Activated naive CD8-positive, alpha-beta T cell treated with anti-CD3 and anti-CD28 coated beads, Interleukin-2, amount 10 ng/mL, durations not matched to agents 7 days and 5 days (primary cell): ENCODE results near the gene OTULINL. TPM values are rescaled to one million over a fixed set of nuclear protein-coding genes. Genes with fewer than 3 reads are reported as not detected.

ENCODE experiments used
- ATAC-seq: fragments of 150-1000 bp; cut with Tn5 transposase; one replicate; pipeline ENCODE4 v1.10.0; 2021; ENCODE audit warnings: low read depth, moderate library complexity
- POLR2A ChIA-PET: fragments of 350-600 bp; sonication (Branson Sonifier 250); formaldehyde crosslinking; loops from one replicate; lab custom pipeline; 2021; ENCODE audit warnings: antibody characterized with exemption; lab: Charles Lee
- DNase-seq: peaks from one replicate; pipeline ENCODE4 v3.0.0; 2021
- H3K27ac Mint-ChIP-seq: one replicate; pipeline ENCODE4 v1.8.0; 2022; ENCODE audit warnings: mild to moderate bottlenecking, mixed read lengths
- H3K27me3 Mint-ChIP-seq: one replicate; pipeline ENCODE4 v1.8.0; 2022; ENCODE audit warnings: mild to moderate bottlenecking, moderate library complexity, mixed read lengths
- H3K36me3 Mint-ChIP-seq: one replicate; pipeline ENCODE4 v1.8.0; 2021; ENCODE audit warnings: mild to moderate bottlenecking, mixed read lengths
- H3K4me1 Mint-ChIP-seq: one replicate; pipeline ENCODE4 v1.8.0; 2021; ENCODE audit warnings: mixed read lengths
- H3K4me3 Mint-ChIP-seq: one replicate; pipeline ENCODE4 v1.8.0; 2022; ENCODE audit warnings: mild to moderate bottlenecking, moderate library complexity, mixed read lengths
- H3K9me3 Mint-ChIP-seq: one replicate; pipeline ENCODE4 v1.8.0; 2021; ENCODE audit warnings: mixed read lengths
- total RNA-seq, 2 experiments: library from RNA; stranded (reverse); gene quantifications; one replicate each; pipeline ENCODE4 v1.2.3, GENCODE V29; 2021

Gene OTULINL
- total RNA-seq, 2 experiments from 2014 or later, result 67.7 to 68.4 TPM

- peak overlapping the region; percentile 97 for H3K27ac Mint-ChIP-seq
- POLR2A ChIA-PET, result interaction anchor here (0.6 to 6.6 kb wide), 11 partner anchors 12 to 792 kb away, joined by 3 to 118 read pairs (median 5); partner anchors contain the start of gene OTULINL
These were observed 13.6 kb downstream of the OTULINL start for GRCh38 chr5:14595189-14595588.

DNA sequence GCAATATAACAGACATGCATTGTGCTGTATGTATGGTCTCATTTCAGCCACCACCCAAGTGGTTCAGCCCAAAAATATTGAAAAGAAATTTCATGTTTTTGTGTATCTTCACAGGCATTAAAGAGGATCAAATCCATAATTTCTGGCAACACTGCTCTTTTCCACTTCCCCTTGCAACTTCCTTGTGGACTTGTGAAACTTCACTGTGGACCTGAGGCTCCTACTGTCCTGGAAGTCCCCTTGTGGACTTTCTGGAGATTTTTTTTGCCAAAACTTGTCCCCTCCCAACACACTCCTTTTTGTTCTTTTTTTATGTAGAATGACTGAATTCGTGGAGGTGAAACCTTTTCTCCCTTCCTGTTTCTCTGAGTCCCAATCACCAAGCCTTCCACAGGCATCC, 14.3 kb downstream of the OTULINL start:
- ATAC-seq, result no peak
- DNase-seq, result no peak
- Mint-ChIP-seq H3K27ac (peak overlapping the region; percentile 97), H3K9me3 (peaks cover 2% of the 10 kb centered on the region), H3K4me3 (peak overlapping the region; percentile 85), H3K4me1 (peaks cover 80% of the 10 kb centered on the region), H3K27me3 (no peaks in the 10 kb centered on the region), H3K36me3 (peaks cover 46% of the 10 kb centered on the region)
- POLR2A ChIA-PET, result interaction anchor here (0.7 to 6.6 kb wide), 4 partner anchors 13 to 230 kb away, joined by 4 to 118 read pairs (median 11); partner anchors contain the start of gene OTULINL

More at GRCh38 chr5:14595189-14595588, 13.6 kb downstream of the OTULINL start:
- ATAC-seq (peak; percentile 78), DNase-seq (no peak)
- Mint-ChIP-seq H3K9me3 (peaks cover 2% of the 10 kb centered on the region), H3K36me3 (peaks cover 42% of the 10 kb centered on the region), H3K27me3 (no peaks in the 10 kb centered on the region), H3K4me1 (peaks cover 82% of the 10 kb centered on the region), H3K4me3 (peak overlapping the region; percentile 85)

GRCh38 chr5:14597080-14597479, 15.5 kb downstream of the OTULINL start:
- Mint-ChIP-seq H3K27ac (peak overlapping the region; percentile 97), H3K4me1 (peaks cover 76% of the 10 kb centered on the region), H3K9me3 (peaks cover 2% of the 10 kb centered on the region), H3K36me3 (peaks cover 56% of the 10 kb centered on the region), H3K27me3 (no peaks in the 10 kb centered on the region), H3K4me3 (peak overlapping the region; percentile 52)
- ATAC-seq (no peak), DNase-seq (no peak)
- POLR2A ChIA-PET, result interaction anchor here (2.6 kb wide), 1 partner anchor 14 kb away, joined by 15 read pairs; the partner anchor contains the start of gene OTULINL

GRCh38 chr5:14598225-14598624, 16.6 kb downstream of the OTULINL start:
- POLR2A ChIA-PET, result interaction anchor here (1.0 to 2.6 kb wide), 4 partner anchors 15 to 205 kb away, joined by 3 to 15 read pairs (median 4); partner anchors contain the start of gene OTULINL
- H3K27me3 Mint-ChIP-seq, result no peaks in the 10 kb centered on the region
- ATAC-seq (no peak), DNase-seq (no peak)
- peaks cover 2% of the 10 kb centered on the region for H3K9me3 Mint-ChIP-seq
- peaks cover 60% of the 10 kb centered on the region for H3K36me3 Mint-ChIP-seq
- peak overlapping the region; percentile 41 for H3K4me3 Mint-ChIP-seq
- peaks cover 71% of the 10 kb centered on the region for H3K4me1 Mint-ChIP-seq
- H3K27ac Mint-ChIP-seq, result peak overlapping the region; percentile 97

GRCh38 chr5:14599476-14600127, 18.0 kb downstream of the OTULINL start:
- H3K27ac Mint-ChIP-seq, result peak overlapping the region; percentile 13
- H3K27me3 Mint-ChIP-seq, result no peaks in the 10 kb centered on the region
- DNase-seq, result no peak
- H3K36me3 Mint-ChIP-seq, result peaks cover 72% of the 10 kb centered on the region
- no peak overlapping the region for H3K4me3 Mint-ChIP-seq
- ATAC-seq, result no peak
- H3K4me1 Mint-ChIP-seq, result peaks cover 60% of the 10 kb centered on the region
- POLR2A ChIA-PET, result interaction anchor here (1.0 to 2.6 kb wide), 3 partner anchors 17 to 185 kb away, joined by 3 to 15 read pairs (median 4); partner anchors contain the start of gene OTULINL
- H3K9me3 Mint-ChIP-seq, result peaks cover 6% of the 10 kb centered on the region

- no peak overlapping the region for H3K4me3 Mint-ChIP-seq
- no peak for DNase-seq
- H3K4me1 Mint-ChIP-seq, result peaks cover 55% of the 10 kb centered on the region
- H3K36me3 Mint-ChIP-seq, result peaks cover 80% of the 10 kb centered on the region
- POLR2A ChIA-PET, result no interaction called here
- no peak for ATAC-seq
- H3K27me3 Mint-ChIP-seq, result no peaks in the 10 kb centered on the region
- peaks cover 9% of the 10 kb centered on the region for H3K9me3 Mint-ChIP-seq
- H3K27ac Mint-ChIP-seq, result no peak overlapping the region
These were observed 19.3 kb downstream of the OTULINL start for GRCh38 chr5:14600846-14601245.

DNA sequence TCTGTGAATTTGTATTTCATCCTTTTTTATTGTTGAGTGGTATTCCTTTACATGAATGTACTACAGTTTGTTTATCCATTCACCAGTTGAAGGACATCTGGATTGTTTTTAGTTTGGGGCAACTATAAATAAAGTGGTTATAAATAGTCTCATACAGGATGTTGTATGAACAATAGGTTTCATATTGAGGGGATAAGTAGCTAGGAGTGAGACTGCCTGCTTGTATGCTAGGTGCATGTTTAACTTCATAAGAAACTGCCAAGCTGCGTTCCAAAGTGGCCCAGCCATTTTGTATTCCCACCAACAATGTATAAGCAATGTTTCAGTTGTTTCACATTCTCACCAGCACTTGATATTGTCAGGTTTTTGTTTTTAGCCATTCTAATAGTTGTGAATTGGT, 21.5 kb downstream of the OTULINL start:
- POLR2A ChIA-PET, result interaction anchor here (0.6 kb wide), 1 partner anchor 84 kb away, joined by 3 read pairs; no protein-coding TSS in a partner anchor
- Mint-ChIP-seq H3K9me3 (peaks cover 10% of the 10 kb centered on the region), H3K4me3 (no peak overlapping the region), H3K27me3 (no peaks in the 10 kb centered on the region), H3K27ac (peak overlapping the region; percentile 30), H3K36me3 (peaks cover 78% of the 10 kb centered on the region), H3K4me1 (peaks cover 43% of the 10 kb centered on the region)
- no peak for ATAC-seq
- DNase-seq, result no peak

DNA sequence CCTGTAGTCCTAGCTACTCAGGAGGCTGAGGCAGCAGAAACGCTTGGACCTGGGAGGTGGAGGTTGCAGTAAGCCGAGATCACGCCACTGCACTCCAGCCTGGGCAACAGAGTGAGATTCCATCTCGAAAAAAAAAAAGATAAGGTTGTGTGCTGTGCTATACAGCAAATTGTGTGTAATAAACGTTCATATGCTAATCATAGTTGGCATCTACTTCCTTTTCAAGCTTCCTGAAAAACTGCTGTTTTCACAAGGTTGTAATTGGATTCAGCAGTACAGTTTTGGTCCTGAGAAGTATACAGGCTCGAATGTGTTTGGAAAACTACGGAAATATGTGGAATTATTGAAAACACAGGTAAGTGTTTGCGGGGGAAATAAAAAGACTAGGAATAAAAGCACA, 25.5 kb downstream of the OTULINL start:
- DNase-seq, result no peak
- Mint-ChIP-seq H3K36me3 (peaks cover 77% of the 10 kb centered on the region), H3K9me3 (peaks cover 8% of the 10 kb centered on the region), H3K4me3 (no peak overlapping the region), H3K27ac (no peak overlapping the region), H3K27me3 (no peaks in the 10 kb centered on the region), H3K4me1 (peaks cover 27% of the 10 kb centered on the region)
- no peak for ATAC-seq
- POLR2A ChIA-PET, result interaction anchor here (0.9 kb wide), 1 partner anchor 25 kb away, joined by 4 read pairs; the partner anchor contains the start of gene OTULINL

DNA sequence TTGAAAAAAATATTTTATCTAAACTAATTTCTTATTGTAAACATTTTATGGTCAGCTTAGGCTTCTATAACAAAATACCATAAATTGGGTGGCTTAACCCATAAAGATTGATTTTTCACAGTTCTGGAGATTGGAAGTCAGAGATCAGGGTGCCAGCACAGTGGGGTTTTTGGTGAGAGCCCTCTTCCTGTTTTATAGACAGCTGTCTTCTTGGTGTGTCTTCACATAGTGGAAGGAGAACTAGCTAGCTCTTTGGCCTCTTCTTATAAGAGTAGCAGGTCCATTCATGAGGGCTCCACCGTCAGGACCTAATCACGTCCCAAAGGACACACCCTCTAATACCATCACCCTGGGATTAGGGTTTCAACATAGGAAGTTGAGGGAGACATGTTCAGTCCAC, 26.6 kb downstream of the OTULINL start:
- POLR2A ChIA-PET, result interaction anchor here (0.9 kb wide), 1 partner anchor 26 kb away, joined by 4 read pairs; the partner anchor contains the start of gene OTULINL
- H3K27me3 Mint-ChIP-seq, result no peaks in the 10 kb centered on the region

DNA sequence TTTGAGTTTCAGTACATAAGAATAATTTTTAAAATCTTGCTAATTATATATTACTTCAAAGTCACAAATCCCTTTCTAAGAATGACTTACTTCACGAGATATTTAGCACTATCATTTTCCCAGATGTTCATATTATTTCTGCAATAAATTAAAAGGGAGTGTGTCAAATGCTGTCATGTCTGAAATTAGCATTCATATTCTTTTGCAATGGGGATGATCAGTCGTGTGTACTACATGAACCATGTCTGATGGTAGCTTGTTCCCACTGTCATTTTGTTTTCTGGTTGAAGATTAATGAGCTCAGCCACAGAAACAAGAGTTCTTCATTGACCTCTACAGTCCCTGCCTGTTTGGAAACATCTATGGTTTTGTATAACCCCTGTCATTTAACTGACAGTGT, 30.1 kb downstream of the OTULINL start:
- H3K27me3 Mint-ChIP-seq, result no peaks in the 10 kb centered on the region
- H3K27ac Mint-ChIP-seq, result no peak overlapping the region
- ATAC-seq (no peak), DNase-seq (no peak)
- no peak overlapping the region for H3K4me3 Mint-ChIP-seq
- POLR2A ChIA-PET, result no interaction called here
- H3K4me1 Mint-ChIP-seq, result peaks cover 15% of the 10 kb centered on the region
- no peaks in the 10 kb centered on the region for H3K9me3 Mint-ChIP-seq
- peaks cover 64% of the 10 kb centered on the region for H3K36me3 Mint-ChIP-seq

More for the DNA sequence above, 26.6 kb downstream of the OTULINL start:
- Mint-ChIP-seq H3K9me3 (peaks cover 8% of the 10 kb centered on the region), H3K4me3 (no peak overlapping the region), H3K27ac (peak overlapping the region; percentile 37), H3K4me1 (peaks cover 25% of the 10 kb centered on the region), H3K36me3 (peaks cover 71% of the 10 kb centered on the region)
- DNase-seq (no peak), ATAC-seq (no peak)

DNA sequence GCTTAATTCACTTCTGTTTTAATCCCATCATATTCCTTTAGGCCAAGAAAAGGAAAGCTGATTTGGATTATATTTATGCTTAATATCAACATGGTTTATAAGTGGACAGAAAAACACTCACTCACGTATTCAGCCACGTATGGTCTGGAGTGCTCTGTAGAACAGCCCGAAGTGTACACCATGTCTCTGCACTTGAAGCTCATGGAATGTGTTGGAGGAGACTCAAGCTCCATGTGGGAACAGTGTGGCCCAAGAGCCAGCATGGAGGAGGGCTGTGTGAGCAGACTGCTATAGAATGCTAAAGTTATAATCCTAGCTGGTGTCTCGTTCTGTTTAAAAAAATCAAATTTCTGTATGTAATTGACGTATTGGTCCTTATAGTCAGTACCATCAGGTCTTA, 32.9 kb downstream of the OTULINL start:
- peaks cover 5% of the 10 kb centered on the region for H3K4me1 Mint-ChIP-seq
- ATAC-seq, result no peak
- POLR2A ChIA-PET, result no interaction called here

GRCh38 chr5:14615365-14615764, 33.8 kb downstream of the OTULINL start:
- POLR2A ChIA-PET, result no interaction called here
- H3K27ac Mint-ChIP-seq, result no peak overlapping the region
- DNase-seq, result no peak
- no peak overlapping the region for H3K4me3 Mint-ChIP-seq
- peaks cover 70% of the 10 kb centered on the region for H3K36me3 Mint-ChIP-seq
- H3K27me3 Mint-ChIP-seq, result no peaks in the 10 kb centered on the region
- no peak for ATAC-seq
- H3K4me1 Mint-ChIP-seq, result peaks cover 5% of the 10 kb centered on the region
- H3K9me3 Mint-ChIP-seq, result no peaks in the 10 kb centered on the region

More for the DNA sequence above, 32.9 kb downstream of the OTULINL start:
- Mint-ChIP-seq H3K9me3 (no peaks in the 10 kb centered on the region), H3K27ac (peak overlapping the region; percentile 37), H3K27me3 (no peaks in the 10 kb centered on the region), H3K4me3 (no peak overlapping the region), H3K36me3 (peaks cover 69% of the 10 kb centered on the region)
- no peak for DNase-seq

- Mint-ChIP-seq H3K9me3 (peaks cover 3% of the 10 kb centered on the region), H3K27me3 (no peaks in the 10 kb centered on the region), H3K36me3 (peaks cover 78% of the 10 kb centered on the region), H3K4me1 (peaks cover 3% of the 10 kb centered on the region), H3K4me3 (no peak overlapping the region), H3K27ac (no peak overlapping the region)
- ATAC-seq, result no peak
- DNase-seq, result no peak
- POLR2A ChIA-PET, result no interaction called here
These were observed 35.8 kb downstream of the OTULINL start for GRCh38 chr5:14617441-14617840.
